Neural crest cell (in vitro differentiated cells): Measurements from ENCODE around the gene TMEM18. TPM values are rescaled to one million over a fixed set of nuclear protein-coding genes. Genes with fewer than 3 reads are reported as not detected.

ENCODE experiments used
- DNase-seq: peaks from one replicate; pipeline ENCODE4 v3.0.0; 2021; ENCODE audit warnings: low read depth, mixed read lengths, low spot score
- H3K27ac Mint-ChIP-seq: one replicate; pipeline ENCODE4 v1.8.0; 2021; ENCODE audit warnings: mild to moderate bottlenecking, mixed read lengths; ENCODE audit not compliant: unreplicated experiment
- H3K27me3 Mint-ChIP-seq: 2 replicates; pipeline ENCODE4 v1.8.0; 2021; ENCODE audit warnings: low read depth, mild to moderate bottlenecking, mixed read lengths
- H3K36me3 Mint-ChIP-seq: 2 replicates; pipeline ENCODE4 v1.8.0; 2021; ENCODE audit warnings: low read depth, mild to moderate bottlenecking, mixed read lengths
- H3K4me1 Mint-ChIP-seq: 2 replicates; pipeline ENCODE4 v1.8.0; 2021; ENCODE audit warnings: mixed read lengths
- H3K4me3 Mint-ChIP-seq: one replicate; pipeline ENCODE4 v1.8.0; 2021; ENCODE audit warnings: mild to moderate bottlenecking, mixed read lengths
- H3K9me3 Mint-ChIP-seq: 2 replicates; pipeline ENCODE4 v1.8.0; 2021; ENCODE audit warnings: mixed read lengths
- total RNA-seq: library from RNA; stranded (reverse); gene quantifications from 2 replicates; pipeline ENCODE4 v1.2.1, GENCODE V29; 2021
- TF ChIP-seq, protein P1 (sequence below): fragments of 200-600 bp; sonication (generic); conservative IDR thresholded peaks from 2 replicates; pipeline ENCODE4 v1.5.0; 2021; ENCODE audit warnings: antibody characterized with exemption, mild to moderate bottlenecking

Gene TMEM18
- total RNA-seq, 1 donor from 2014 or later = 27.7 TPM

DNA sequence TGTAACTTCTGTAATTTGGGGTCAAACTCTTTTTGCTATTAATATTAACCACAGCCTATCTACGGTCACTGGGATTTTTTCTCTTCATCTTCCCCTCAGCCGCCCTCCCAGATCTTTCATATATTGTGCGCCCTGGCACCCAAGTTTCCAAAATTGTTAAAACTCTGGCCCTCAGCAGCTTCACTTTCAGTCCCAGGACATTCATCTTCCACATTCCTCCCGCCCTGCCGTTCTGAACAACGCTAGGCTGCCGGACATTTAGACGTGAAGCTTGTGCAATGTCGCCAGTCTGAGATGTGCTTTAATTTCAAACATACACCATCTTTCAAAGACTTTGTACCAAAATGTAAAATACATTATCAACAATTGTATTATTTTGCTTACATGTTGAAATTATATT is 1.8 kb upstream of the TMEM18 start:
- Mint-ChIP-seq H3K9me3 (no peaks in the 10 kb centered on the region), H3K4me3 (peak overlapping the region; percentile 97), H3K27me3 (no peaks in the 10 kb centered on the region), H3K27ac (peak overlapping the region; percentile 55), H3K4me1 (peaks cover 66% of the 10 kb centered on the region), H3K36me3 (peaks cover 25% of the 10 kb centered on the region)
- no peak for DNase-seq
- TF ChIP-seq, protein P1, sequence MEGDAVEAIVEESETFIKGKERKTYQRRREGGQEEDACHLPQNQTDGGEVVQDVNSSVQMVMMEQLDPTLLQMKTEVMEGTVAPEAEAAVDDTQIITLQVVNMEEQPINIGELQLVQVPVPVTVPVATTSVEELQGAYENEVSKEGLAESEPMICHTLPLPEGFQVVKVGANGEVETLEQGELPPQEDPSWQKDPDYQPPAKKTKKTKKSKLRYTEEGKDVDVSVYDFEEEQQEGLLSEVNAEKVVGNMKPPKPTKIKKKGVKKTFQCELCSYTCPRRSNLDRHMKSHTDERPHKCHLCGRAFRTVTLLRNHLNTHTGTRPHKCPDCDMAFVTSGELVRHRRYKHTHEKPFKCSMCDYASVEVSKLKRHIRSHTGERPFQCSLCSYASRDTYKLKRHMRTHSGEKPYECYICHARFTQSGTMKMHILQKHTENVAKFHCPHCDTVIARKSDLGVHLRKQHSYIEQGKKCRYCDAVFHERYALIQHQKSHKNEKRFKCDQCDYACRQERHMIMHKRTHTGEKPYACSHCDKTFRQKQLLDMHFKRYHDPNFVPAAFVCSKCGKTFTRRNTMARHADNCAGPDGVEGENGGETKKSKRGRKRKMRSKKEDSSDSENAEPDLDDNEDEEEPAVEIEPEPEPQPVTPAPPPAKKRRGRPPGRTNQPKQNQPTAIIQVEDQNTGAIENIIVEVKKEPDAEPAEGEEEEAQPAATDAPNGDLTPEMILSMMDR = no peak

DNA sequence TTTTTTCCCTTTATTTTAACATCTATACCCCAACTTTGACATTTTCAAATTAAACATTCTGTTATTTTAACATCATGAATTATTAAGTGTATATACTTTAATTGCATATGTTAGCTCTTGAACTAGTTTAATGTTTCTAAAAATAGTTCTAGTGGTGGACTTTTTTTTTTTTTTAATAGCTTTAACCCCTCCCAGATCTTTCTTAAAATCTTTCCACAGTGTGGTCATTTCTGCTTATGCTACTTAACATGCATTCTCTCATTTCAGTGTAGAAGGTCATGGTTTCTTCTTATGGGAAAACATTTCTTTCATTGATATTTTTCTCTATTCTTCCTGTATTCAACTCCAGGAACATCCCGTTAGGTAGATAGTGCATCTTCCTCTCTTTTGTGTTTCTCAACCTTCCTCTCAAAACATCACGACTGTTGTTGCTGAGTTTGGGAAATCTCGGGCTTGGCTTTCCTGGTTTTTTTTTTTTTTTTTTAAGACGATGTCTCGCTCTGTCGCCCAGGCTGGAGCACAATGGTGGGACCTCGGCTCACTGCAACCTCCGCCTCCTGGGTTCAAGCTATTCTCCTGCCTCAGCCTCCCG is 849 bp upstream of the TMEM18 start:
- H3K4me1 Mint-ChIP-seq = peaks cover 68% of the 10 kb centered on the region
- no peak for DNase-seq
- no peaks in the 10 kb centered on the region for H3K27me3 Mint-ChIP-seq
- TF ChIP-seq, protein P1 = no peak
- peak overlapping the region; percentile 100 for H3K27ac Mint-ChIP-seq
- peak overlapping the region; percentile 97 for H3K4me3 Mint-ChIP-seq
- no peaks in the 10 kb centered on the region for H3K9me3 Mint-ChIP-seq
- peaks cover 17% of the 10 kb centered on the region for H3K36me3 Mint-ChIP-seq

DNA sequence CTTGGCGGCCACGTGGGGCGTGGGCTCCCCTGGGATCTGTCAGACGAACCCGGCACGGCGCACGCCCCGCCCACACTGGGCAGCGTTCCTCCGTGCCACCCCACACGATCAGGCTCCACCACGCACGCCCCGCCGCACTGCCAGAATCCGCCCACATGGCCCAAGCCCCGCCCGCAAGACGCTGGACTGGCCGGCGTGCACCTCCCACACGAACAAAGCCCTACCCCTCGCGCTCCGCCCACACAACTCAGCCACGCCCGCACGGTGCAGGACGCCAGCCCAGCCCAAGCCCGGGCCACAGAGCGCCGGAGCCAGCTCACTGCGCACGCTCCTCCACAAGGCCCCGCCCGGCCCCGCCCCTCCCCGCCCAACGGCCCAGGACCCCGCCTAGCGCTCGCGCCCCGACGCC is 555 bp downstream of the TMEM18 start:
- H3K27me3 Mint-ChIP-seq = no peaks in the 10 kb centered on the region
- TF ChIP-seq, protein P1 = no peak
- peak; percentile 96 for DNase-seq
- peak overlapping the region; percentile 78 for H3K27ac Mint-ChIP-seq
- no peaks in the 10 kb centered on the region for H3K9me3 Mint-ChIP-seq
- H3K4me1 Mint-ChIP-seq = peaks cover 60% of the 10 kb centered on the region
- H3K4me3 Mint-ChIP-seq = peak overlapping the region; percentile 95
- H3K36me3 Mint-ChIP-seq = peaks cover 7% of the 10 kb centered on the region

DNA sequence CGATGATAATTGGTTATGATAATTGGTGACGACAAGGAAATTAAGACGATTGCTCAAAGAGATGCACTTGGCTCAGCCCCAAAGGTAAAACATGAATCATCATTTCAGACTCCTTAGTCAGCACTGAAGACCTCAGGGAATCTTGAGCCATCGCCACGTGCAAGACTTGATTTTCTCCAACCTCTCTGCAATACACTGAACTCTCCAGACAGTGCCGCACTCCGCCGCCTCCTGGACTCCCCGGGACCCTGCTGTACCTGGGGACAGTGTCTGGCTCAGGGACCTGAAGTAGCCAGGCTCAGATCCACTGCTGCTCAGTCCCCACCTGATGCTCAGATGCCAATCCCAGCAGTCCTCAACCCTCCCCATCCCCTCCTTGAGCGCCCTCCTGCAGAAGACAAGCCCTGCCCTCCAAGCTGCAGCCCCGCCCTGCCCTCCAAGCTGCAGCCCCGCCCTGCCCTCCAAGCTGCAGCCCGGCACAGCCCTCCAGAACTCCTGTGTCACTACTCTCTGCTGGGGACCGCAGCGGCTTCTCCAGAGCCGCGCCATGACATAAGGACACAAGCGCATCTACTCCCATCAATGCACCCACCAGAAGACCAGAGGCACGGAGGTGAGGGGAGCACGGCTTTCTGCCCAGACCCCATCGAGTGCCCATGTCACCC is 1.1 kb downstream of the TMEM18 start:
- Mint-ChIP-seq H3K27me3 (no peaks in the 10 kb centered on the region), H3K27ac (peak overlapping the region; percentile 78), H3K36me3 (peaks cover 7% of the 10 kb centered on the region), H3K4me1 (peaks cover 55% of the 10 kb centered on the region), H3K9me3 (no peaks in the 10 kb centered on the region), H3K4me3 (peak overlapping the region; percentile 95)
- TF ChIP-seq, protein P1 = peak; percentile 54
- DNase-seq = peak; percentile 28

DNA sequence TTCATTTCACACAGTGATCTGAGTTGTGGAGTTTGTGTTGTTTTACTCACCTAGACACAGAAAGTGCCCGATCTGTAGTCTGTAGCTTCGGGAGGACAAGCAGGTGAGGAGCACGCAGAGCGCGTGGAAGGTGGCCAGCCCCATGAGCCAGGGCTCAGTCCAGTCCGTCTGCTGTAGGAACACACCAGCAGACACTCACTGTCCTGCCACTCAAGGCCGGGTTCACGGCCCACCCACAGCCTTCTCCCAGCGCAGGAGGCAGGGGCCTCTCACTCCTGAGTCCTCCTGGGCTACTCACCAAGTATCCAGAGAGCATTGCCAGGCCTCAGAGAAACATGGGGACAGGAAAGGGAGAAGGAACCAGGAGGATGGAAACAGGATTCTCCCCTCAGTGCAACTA is 1.7 kb downstream of the TMEM18 start:
- no peak for DNase-seq
- TF ChIP-seq, protein P1 = no peak
- no peaks in the 10 kb centered on the region for H3K9me3 Mint-ChIP-seq
- H3K27ac Mint-ChIP-seq = no peak overlapping the region
- H3K4me3 Mint-ChIP-seq = peak overlapping the region; percentile 95
- peaks cover 49% of the 10 kb centered on the region for H3K4me1 Mint-ChIP-seq
- H3K36me3 Mint-ChIP-seq = peaks cover 5% of the 10 kb centered on the region
- no peaks in the 10 kb centered on the region for H3K27me3 Mint-ChIP-seq
